Measurements from ENCODE around the gene DIP2B. TPM values are rescaled to one million over a fixed set of nuclear protein-coding genes. Genes with fewer than 3 reads are reported as not detected.

DIP2B gene
- total RNA-seq, 1 experiment from 2014 or later: 26.1 TPM

DNA sequence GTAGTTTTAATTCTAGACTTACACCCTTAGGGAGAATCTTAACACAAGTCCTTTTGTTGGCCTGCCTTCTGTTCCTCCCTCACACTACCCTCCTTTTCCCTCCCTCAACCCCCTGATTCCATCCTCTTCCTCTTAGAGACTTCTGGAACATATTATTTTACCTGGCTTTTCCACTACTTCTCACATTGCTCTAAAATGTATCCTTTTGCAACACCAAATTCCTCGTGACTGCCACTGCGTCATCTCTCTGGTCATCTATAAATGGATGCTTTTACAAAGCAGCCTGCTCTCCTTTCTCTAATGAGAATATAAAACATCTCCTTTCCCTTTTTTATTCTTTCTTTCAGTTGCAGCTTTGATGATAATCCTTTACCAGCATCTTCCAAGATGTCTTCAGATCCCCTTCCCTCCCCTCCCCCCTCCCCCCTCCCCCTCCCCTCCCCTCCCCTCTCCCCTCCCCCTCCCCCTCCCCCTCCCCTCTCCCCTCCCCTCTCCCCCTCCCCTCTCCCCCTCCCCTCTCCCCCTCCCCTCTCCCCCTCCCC lies 93.6 kb downstream of the DIP2B start (continued):
- TF ChIP-seq TEAD1 (CRISPR knock-in tag; IDR thresholded peaks at IDR 0.05): no peak
- no peak for TF ChIP-seq TEAD4 (CRISPR knock-in tag; IDR thresholded peaks at IDR 0.05)
- no peak for TF ChIP-seq TP53 (CRISPR knock-in tag; IDR thresholded peaks at IDR 0.05)
- no peak for TF ChIP-seq MLX (CRISPR knock-in tag; IDR thresholded peaks at IDR 0.05)
- no peak for TF ChIP-seq ZNF232 (CRISPR knock-in tag; IDR thresholded peaks at IDR 0.05)

- Mint-ChIP-seq H3K36me3 (peaks cover 3% of the 10 kb centered on the region; the same call in 1 of the 2 replicates), H3K27ac (peak overlapping the region; percentile 88; the same call in 1 of the 2 replicates)
These were observed 94.7 kb downstream of the DIP2B start for GRCh38 chr12:50599366-50600095.

More at GRCh38 chr12:50599366-50600095, 94.7 kb downstream of the DIP2B start:
- TF ChIP-seq ZMAT4 (CRISPR knock-in tag; IDR thresholded peaks at IDR 0.05) (no peak), JUN (CRISPR knock-in tag; IDR thresholded peaks at IDR 0.05) (no peak), ZBTB21 (CRISPR knock-in tag; IDR thresholded peaks at IDR 0.05; ENCODE audit: borderline replicate concordance) (no peak), ZNF232 (CRISPR knock-in tag; IDR thresholded peaks at IDR 0.05) (no peak), CREM (CRISPR knock-in tag; IDR thresholded peaks at IDR 0.05) (no peak), ZNF138 (CRISPR knock-in tag; conservative IDR thresholded peaks at IDR 0.05) (no peak), ZNF423 (CRISPR knock-in tag; IDR thresholded peaks at IDR 0.05) (no peak), ZNF317 (CRISPR knock-in tag; IDR thresholded peaks at IDR 0.05; ENCODE audit: borderline replicate concordance, low read depth) (no peak), ATF6 (CRISPR knock-in tag; IDR thresholded peaks at IDR 0.05) (no peak), NFATC4 (CRISPR knock-in tag; IDR thresholded peaks at IDR 0.05) (no peak)
- TF ChIP-seq, protein P1, sequence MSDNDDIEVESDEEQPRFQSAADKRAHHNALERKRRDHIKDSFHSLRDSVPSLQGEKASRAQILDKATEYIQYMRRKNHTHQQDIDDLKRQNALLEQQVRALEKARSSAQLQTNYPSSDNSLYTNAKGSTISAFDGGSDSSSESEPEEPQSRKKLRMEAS (CRISPR knock-in tag; IDR thresholded peaks at IDR 0.05): no peak
- TF ChIP-seq, protein P2, sequence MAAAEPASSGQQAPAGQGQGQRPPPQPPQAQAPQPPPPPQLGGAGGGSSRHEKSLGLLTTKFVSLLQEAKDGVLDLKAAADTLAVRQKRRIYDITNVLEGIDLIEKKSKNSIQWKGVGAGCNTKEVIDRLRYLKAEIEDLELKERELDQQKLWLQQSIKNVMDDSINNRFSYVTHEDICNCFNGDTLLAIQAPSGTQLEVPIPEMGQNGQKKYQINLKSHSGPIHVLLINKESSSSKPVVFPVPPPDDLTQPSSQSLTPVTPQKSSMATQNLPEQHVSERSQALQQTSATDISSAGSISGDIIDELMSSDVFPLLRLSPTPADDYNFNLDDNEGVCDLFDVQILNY (CRISPR knock-in tag; IDR thresholded peaks at IDR 0.05): no peak
- TF ChIP-seq, protein P3, sequence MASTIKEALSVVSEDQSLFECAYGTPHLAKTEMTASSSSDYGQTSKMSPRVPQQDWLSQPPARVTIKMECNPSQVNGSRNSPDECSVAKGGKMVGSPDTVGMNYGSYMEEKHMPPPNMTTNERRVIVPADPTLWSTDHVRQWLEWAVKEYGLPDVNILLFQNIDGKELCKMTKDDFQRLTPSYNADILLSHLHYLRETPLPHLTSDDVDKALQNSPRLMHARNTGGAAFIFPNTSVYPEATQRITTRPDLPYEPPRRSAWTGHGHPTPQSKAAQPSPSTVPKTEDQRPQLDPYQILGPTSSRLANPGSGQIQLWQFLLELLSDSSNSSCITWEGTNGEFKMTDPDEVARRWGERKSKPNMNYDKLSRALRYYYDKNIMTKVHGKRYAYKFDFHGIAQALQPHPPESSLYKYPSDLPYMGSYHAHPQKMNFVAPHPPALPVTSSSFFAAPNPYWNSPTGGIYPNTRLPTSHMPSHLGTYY (CRISPR knock-in tag; IDR thresholded peaks at IDR 0.05): no peak
- peaks cover 4% of the 10 kb centered on the region; the same call in 1 of the 2 replicates for H3K9me3 Mint-ChIP-seq
- no peak for DNase-seq (ENCODE audit: low spot score)
- ATAC-seq: no peak
- POLR2A ChIA-PET: interaction anchor here (0.7 kb wide), 1 partner anchor 30 kb away, joined by 3 read pairs; no protein-coding TSS in a partner anchor
- no peaks in the 10 kb centered on the region for H3K27me3 Mint-ChIP-seq (ENCODE audit: low read depth)
- H3K4me1 Mint-ChIP-seq: peaks cover 53% of the 10 kb centered on the region
- no peak overlapping the region for H3K4me3 Mint-ChIP-seq
- CTCF ChIA-PET: interaction anchor here (1.0 to 2.0 kb wide), 4 partner anchors 12 to 95 kb away, joined by 3 to 7 read pairs (median 3); partner anchors contain the start of gene DIP2B
